RCC 7860 (cell line): ENCODE results near the gene SELP.

ENCODE experiments used
- DNase-seq: peaks from one replicate; pipeline ENCODE4 v3.0.0-alpha.2; 2015; ENCODE audit warnings: low spot score
- FAIRE-seq: peaks from 2 replicates; lab custom pipeline; 2012; peaks lifted over from hg19 to GRCh38; lab: Jason Lieb, UNC

Gene SELP

DNA sequence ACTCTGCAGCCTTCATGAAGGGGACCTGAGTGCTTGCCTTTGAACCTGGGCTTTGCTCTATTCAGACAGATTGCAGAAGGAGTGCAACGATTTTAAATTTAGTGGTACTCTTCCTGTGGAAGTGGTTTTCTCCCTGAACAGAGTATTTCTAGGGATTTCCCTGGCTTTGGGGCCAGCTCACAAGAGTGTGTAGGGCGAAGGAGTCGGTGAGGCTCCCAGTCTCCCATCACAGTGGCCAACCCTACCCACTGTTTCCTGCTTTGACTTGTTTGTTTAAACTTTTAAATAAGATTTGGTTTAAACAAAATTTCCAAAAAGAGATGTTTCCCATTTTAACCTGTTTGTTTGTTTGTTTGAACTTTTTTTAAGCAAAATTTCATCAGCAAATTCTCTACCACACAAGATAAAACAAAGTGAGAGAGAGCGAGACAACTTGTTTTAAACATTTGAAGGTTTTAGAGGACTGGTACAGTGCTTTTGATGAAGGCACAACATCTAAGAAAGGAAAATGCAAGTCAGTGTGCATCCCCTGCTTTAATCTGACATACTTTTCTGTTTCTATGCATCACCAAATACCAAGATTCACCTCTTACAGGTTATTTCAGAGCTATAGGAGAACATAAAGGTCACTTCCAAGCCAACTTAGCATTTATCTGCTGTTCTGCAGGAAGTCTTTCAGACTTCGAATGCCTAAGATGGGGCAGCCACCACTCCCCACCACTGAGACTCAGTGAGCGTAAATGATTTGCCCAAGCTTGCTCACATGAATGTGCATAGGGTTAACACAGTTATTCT is 6.6 kb downstream of the SELP start:
- DNase-seq, result no peak
- FAIRE-seq, result no peak

- FAIRE-seq, result no peak
Observed at GRCh38 chr1:169620565-169620964, 9.4 kb downstream of the SELP start.

GRCh38 chr1:169618367-169618766 is 11.6 kb downstream of the SELP start:
- DNase-seq (no peak), FAIRE-seq (no peak)

More at GRCh38 chr1:169620565-169620964, 9.4 kb downstream of the SELP start:
- DNase-seq, result no peak

GRCh38 chr1:169615803-169616202 is 14.1 kb downstream of the SELP start:
- no peak for DNase-seq
- no peak for FAIRE-seq

DNA sequence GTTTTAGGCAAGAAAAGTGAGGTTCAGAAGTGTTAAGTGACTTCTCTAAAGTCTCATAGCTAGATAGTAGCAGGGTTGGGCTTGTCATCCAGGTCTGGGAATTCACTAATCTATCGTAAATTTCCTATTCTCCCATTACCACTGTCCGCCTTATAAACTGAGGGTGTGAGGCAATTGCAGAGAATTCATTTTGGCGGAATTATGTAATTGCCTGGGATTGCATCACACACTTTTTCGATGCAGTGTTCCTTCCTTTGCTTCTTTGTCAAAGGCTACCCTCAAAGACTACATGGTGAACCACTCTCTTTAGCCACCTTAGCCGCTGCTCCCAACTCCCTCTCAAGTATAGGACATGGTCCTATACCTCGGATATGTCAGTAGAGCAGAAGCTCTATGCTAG is 19.1 kb downstream of the SELP start:
- FAIRE-seq, result no peak
- no peak for DNase-seq

- DNase-seq (no peak), FAIRE-seq (no peak)
Observed at GRCh38 chr1:169610108-169610507, 19.8 kb downstream of the SELP start.

DNA sequence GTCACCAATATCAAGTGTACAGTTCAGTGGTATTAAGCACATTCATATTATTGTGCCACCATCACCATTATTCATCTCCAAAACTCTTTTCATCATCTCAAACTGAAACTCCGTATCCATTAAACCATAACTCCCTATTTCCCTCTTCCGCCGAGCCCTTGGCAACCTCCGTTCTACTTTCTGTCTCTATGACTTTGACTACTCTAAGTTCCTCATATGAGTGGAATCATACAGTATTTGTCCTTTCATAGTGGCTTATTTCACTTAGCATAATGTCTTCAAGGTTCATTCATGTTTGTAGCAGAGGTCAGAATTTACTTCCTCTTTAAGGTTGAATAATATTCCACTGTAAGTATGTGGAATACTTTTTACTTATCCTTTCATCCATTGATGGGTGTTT is 21.7 kb downstream of the SELP start:
- FAIRE-seq (no peak), DNase-seq (no peak)

DNA sequence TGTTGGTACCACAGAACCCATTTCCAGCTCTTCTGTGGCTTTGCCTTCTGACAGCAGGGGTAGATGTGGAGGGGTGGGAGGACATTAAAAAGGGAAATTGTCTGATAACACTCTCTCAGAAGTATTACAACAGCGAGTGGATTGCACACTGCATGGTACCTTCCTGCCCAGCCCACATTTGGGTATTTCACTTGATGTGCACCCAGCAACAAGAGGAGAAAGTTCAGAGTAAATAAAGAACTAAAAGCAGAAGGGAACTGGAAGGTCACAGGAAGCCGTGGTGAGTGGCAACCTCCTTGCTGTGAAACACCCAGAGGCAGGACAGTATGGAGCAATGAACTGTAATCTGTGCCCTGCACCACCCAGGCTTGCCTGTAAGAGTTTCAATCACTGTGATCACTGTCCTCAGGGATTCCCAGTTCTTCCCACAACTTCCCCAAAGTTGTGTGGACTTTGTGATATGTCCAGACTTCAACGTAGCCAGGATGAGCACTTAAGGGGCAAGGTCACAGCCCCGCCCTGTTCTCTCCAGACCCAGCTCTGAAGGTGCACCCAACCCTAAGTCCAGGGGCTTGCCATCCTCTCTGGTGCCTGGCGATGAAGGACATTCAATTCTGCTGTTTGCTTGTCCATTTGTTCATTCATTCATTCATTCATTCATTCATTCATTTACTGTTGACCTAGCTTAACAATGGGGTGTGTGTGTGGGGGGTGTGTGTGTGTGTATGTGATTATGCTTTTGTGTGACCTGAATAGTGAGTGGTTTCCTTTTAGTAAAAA is 25.0 kb downstream of the SELP start:
- no peak for DNase-seq
- no peak for FAIRE-seq

DNA sequence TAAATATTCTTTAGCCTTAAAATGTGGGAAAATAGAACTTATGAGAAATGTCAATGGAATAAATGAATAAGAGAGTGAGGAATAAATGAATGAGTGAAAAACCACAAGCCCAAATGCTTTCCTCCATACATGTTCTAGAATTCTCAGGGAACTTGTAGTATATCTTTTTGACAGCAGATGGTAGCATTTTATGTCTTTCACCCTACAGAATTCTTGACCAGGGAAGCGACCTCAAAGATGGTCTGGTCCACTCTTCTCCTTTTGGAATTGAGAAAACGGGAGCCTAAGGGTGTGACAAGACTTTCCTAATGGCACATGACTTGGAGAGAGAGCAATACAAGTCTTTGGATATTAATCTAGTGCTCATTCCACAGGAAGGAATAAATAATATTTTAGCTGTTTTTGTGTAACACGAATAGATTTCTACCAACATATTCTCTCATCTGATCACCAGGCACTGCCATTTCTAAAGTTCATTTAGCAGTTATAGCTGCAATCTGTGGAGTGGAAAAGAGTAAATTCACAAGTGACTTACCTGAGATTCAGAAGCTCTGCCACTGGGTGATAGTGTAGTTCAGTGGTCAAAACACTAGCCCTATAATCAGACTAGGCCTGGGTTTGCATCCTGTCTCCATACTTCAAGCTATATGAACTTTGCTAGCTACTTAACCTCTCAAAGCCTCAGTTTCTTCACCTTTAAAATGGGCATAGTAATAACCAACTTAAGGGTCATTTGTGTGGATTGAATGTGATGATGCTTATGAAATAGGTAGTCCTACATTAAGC is 28.6 kb downstream of the SELP start:
- FAIRE-seq (peak; percentile 16), DNase-seq (peak; percentile 34)

DNA sequence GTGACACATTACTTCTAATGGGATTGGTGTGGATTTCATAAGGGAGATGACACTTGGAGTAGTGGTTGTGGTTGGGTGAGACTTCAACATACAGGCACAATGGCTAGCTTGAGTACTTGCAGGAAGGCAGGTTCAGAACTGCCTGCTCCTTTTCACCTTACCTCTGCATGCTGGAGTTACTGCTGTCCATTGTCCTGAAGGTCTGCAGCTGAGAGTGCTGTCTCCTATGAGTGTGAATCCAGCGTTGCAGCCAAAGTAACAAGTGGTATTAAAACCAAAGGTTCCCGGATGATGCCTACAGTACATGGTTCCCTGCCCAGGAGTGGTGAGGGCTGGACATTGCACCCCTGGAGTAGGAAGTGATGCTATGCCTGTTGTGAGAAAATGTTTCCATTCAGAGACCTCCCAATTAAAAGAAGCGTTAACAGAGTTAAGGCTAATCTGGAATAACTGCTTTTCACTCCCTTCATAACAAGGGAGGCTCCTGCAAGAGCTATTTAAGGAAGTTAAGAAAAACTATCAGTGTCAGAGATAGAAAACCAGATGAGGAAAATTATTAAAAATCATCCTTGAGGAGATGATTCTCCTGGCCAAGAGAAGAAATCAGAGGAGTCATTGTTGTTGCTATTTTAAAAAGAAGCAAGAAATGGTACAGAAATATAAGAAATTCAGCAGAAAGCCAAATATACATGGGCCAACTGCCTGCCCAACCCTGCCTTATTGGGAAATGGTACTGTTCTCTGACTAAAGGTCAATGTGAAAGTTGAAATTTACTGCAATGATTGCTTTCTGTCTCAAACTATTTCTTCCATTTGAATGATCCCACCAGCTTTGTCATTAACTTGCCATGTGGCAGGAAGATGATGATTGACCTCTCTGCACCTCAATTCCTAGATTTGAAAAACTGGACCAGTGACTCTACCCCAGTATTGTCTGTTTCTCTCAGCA is 33.9 kb downstream of the SELP start:
- no peak for DNase-seq

DNA sequence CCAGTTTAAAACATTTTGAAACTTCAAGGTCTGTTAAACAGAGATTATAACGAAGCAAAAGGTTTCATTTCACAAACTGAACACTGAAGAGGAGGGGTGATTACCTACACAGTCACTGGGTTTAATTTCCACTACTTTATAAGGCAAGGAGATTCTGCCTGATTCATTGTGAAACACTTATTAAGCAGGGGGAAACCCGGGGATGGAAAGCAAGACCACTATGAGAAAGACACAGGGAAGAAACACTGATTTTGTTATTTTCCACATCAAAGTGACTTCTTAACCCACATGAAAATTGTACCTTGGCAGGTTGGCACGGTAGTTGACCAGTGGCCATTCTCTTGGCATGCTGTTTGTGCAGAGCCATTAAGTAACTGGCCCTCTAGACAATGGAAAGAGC is 35.5 kb downstream of the SELP start:
- no peak for FAIRE-seq

More for the DNA sequence above, 33.9 kb downstream of the SELP start:
- FAIRE-seq, result no peak

DNA sequence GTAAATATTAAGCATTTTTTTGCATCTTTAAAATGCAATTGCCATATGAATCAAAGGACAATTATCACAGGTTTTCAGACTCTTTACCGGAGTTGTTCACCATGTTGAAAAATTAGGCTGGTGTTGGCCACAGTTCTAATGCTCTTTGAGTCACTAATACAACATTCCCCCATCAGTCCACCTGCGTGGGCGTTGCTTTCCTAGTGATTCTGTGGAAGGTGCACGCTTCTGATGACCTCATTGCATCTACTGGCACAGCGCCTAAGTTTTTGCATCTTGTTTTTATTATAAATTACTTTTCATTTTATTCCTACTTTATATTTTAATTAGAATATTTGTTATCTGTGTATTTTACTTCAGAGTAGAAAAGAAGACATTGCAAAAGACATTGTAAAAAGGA is 39.0 kb downstream of the SELP start:
- no peak for FAIRE-seq
- DNase-seq, result no peak

More for the DNA sequence above, 35.5 kb downstream of the SELP start:
- no peak for DNase-seq

DNA sequence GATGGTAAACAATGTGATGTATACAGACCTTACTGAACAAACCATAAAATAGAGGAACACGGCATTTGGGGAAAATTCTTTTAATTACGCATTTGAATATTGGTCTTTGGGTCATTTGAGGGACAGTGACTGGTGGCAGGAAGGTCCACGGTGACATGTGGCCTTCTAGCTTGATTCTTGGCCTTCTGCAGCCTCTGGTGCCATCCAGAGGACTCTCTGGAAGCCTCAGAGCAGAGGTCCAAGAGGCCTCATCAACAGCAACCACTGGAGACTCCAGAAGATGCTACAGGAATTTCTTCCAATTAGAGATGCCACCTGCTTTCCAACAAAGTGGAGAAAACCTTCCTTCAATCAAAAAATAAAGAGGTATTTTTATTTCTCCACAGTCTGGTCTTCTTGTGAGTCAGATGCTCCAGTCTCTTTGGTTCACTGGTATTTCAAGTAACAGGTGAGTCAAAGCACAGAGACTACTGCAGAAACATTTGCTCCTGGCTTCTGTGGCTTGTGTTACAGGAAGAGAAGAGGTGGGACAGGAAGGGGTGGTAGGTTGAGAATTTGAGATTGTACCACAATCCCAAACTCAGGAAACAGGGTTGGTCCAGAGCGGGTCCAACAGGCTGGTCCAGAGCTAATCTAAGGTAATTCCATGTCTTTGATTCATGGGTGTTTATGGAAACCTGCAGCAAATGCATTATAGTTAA is 41.0 kb downstream of the SELP start:
- DNase-seq, result no peak
- FAIRE-seq, result no peak

DNA sequence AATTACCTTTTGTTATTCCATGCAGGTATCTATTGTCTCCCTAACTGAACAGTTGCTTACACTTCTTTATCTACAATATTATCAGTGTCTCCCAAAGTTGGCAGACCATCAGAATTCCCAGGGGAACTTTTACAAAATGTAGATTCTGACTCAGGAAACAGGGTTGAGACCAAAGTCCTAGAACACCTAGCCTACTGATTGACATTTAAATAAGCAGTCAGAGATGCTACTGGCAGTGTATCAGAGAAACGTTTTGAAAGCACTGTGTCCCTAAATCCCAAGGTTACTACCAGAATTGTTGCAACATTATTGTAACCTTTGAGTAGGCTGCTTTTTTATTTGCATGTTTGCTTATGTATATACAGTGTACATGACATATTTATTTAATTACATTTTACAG is 41.8 kb downstream of the SELP start:
- FAIRE-seq (no peak), DNase-seq (no peak)

- FAIRE-seq, result no peak
- DNase-seq, result peak; percentile 25
Observed at GRCh38 chr1:169586395-169587255, 43.3 kb downstream of the SELP start, which contains the start of gene F5. TSS of gene F5 (minus strand) at chr1:169586481. CDS start at chr1:169586386, 95 bp downstream.

DNA sequence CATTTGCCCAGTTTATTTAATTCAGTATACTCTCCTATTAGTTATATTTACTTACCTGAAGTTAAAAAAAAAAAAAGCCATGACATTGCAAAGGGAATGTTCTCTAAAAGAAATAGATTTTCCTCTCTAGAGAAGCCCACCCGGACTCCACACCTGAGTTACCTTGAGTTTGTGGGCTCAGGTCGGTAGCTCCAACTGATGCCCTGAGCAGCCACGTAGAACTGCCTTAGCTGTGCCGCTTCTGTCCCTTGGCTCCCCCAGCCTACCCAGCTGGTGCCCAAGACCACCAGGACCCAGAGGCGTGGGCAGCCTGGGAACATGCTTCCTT is 43.9 kb downstream of the SELP start:
- FAIRE-seq (no peak), DNase-seq (no peak)

DNA sequence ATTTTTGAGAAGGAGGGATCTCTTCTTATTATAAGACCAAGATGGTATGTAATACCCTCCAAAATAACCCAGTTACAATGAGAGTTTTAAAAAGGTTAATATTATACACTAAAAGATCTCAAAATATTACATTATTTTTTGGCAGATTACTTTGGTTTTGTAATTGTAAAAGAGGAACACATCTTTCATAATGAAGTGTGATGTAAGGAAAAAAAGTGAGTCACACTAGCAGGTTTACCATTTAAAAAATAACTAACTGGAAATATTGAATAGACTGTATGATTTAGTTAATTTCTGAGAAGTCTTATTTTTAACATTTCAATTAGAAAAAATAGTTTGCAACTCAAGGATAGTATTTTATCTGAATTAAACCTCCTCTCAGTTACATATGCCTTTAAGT is 44.7 kb downstream of the SELP start:
- DNase-seq (no peak), FAIRE-seq (no peak)

- DNase-seq, result no peak
- no peak for FAIRE-seq
Observed at GRCh38 chr1:169584483-169585144, 45.3 kb downstream of the SELP start.
